GM23338 (cell line): ENCODE results near the gene ORAI3. TPM values are rescaled to one million over a fixed set of nuclear protein-coding genes. Genes with fewer than 3 reads are reported as not detected.

Experiments
- ATAC-seq: fragments of 200-7000 bp; cut with Tn5 transposase; 3 replicates; pipeline ENCODE4 v1.9.1; 2020
- DNase-seq: peaks from one replicate; pipeline ENCODE4 v3.0.0-alpha.2; 2015; ENCODE audit warnings: low spot score
- H2AFZ ChIP-seq: fragments of 200-600 bp; sonication (generic); 2 replicates; pipeline ENCODE4 v1.8.0; 2016; ENCODE audit warnings: antibody characterized with exemption, mild to moderate bottlenecking, moderate library complexity
- H3F3A ChIP-seq: fragments of 200-600 bp; sonication (generic); replicated peaks from 2 replicates; pipeline ENCODE4 v1.8.0; 2017; ENCODE audit warnings: antibody characterized with exemption, mixed run types, low read depth
- H3K27ac ChIP-seq: fragments of 200-600 bp; sonication (generic); 2 replicates; pipeline ENCODE4 v1.6.1; 2016; ENCODE audit warnings: low read depth
- H3K27me3 ChIP-seq: fragments of 200-600 bp; sonication (generic); 2 replicates; pipeline ENCODE4 v1.8.0; 2016; ENCODE audit warnings: mild to moderate bottlenecking, mixed run types, moderate library complexity; ENCODE audit not compliant: insufficient read depth
- H3K36me3 ChIP-seq: fragments of 200-600 bp; sonication (generic); 2 replicates; pipeline ENCODE4 v1.8.0; 2016; ENCODE audit warnings: mild to moderate bottlenecking; ENCODE audit not compliant: insufficient read depth
- H3K4me1 ChIP-seq: fragments of 200-600 bp; sonication (generic); 2 replicates; pipeline ENCODE4 v1.8.0; 2016; ENCODE audit warnings: mild to moderate bottlenecking, moderate library complexity; ENCODE audit not compliant: insufficient read depth
- H3K4me2 ChIP-seq: fragments of 200-600 bp; sonication (generic); 2 replicates; pipeline ENCODE4 v1.7.1; 2017; ENCODE audit warnings: mixed run types
- H3K4me3 ChIP-seq: fragments of 200-600 bp; sonication (generic); 2 replicates; pipeline ENCODE4 v1.6.1; 2016; ENCODE audit warnings: mixed run types
- H3K79me2 ChIP-seq: fragments of 200-600 bp; sonication (generic); replicated peaks from 2 replicates; pipeline ENCODE4 v1.8.0; 2017; ENCODE audit warnings: mild to moderate bottlenecking; ENCODE audit not compliant: insufficient read depth
- H3K9me2 ChIP-seq: fragments of 200-600 bp; sonication (generic); 2 replicates; pipeline ENCODE4 v1.8.0; 2017; ENCODE audit not compliant: insufficient read depth
- H4K20me1 ChIP-seq: fragments of 200-600 bp; sonication (generic); replicated peaks from 2 replicates; pipeline ENCODE4 v1.8.0; 2017; ENCODE audit warnings: mild to moderate bottlenecking; ENCODE audit not compliant: insufficient read depth
- H3K27ac Mint-ChIP-seq: 2 replicates; pipeline ENCODE4 v1.8.0; 2020; ENCODE audit warnings: inconsistent platforms, mild to moderate bottlenecking, moderate library complexity, mixed read lengths
- H3K27me3 Mint-ChIP-seq: 3 replicates; pipeline ENCODE4 v1.8.0; 2022; ENCODE audit warnings: low read depth, mild to moderate bottlenecking, moderate library complexity, mixed read lengths, inconsistent platforms; ENCODE audit not compliant: insufficient read depth, poor library complexity
- H3K36me3 Mint-ChIP-seq: 3 replicates; pipeline ENCODE4 v1.8.0; 2021; ENCODE audit warnings: low read depth, mild to moderate bottlenecking, inconsistent platforms, moderate library complexity, mixed read lengths
- H3K4me1 Mint-ChIP-seq: 3 replicates; pipeline ENCODE4 v1.8.0; 2020; ENCODE audit warnings: mild to moderate bottlenecking, inconsistent platforms, mixed read lengths
- H3K4me3 Mint-ChIP-seq: 3 replicates; pipeline ENCODE4 v1.8.0; 2021; ENCODE audit warnings: moderate library complexity, mild to moderate bottlenecking, inconsistent platforms, mixed read lengths
- H3K9me3 Mint-ChIP-seq: 3 replicates; pipeline ENCODE4 v1.8.0; 2020; ENCODE audit warnings: moderate library complexity, mild to moderate bottlenecking, inconsistent platforms, mixed read lengths
- CREB1 ChIP-seq: fragments of 250-450 bp; sonication (Bioruptor Pico); IDR thresholded peaks from 2 replicates; pipeline ENCODE4 v1.5.0; 2020; ENCODE audit warnings: low read depth, mild to moderate bottlenecking, moderate library complexity
- CTCF ChIP-seq, 2 experiments: fragments of 200-600 bp in 1 of 2; sonication (generic) in 1 of 2; conservative IDR thresholded peaks; 2 replicates each; pipeline versions ENCODE4 v1.5.1 to v1.6.1; 2016 to 2017; ENCODE audit warnings: antibody characterized with exemption in 2 of 2, low read depth in 2 of 2, mild to moderate bottlenecking in 2 of 2, moderate library complexity in 1 of 2
- ETS1 ChIP-seq: IDR thresholded peaks from 2 replicates; pipeline ENCODE4 v1.6.1; 2016; ENCODE audit warnings: antibody characterized with exemption
- EZH2 ChIP-seq: fragments of 200-600 bp; sonication (generic); IDR thresholded peaks from one replicate; pipeline ENCODE4 v1.8.0; 2017; ENCODE audit warnings: antibody characterized with exemption, mild to moderate bottlenecking, low read depth; ENCODE audit not compliant: unreplicated experiment
- EZH2phosphoT487 ChIP-seq: fragments of 200-600 bp; sonication (generic); IDR thresholded peaks from one replicate; pipeline ENCODE4 v1.8.1; 2018; ENCODE audit warnings: antibody characterized with exemption; ENCODE audit not compliant: unreplicated experiment
- JUNB ChIP-seq: IDR thresholded peaks from one replicate; pipeline ENCODE4 v1.6.1; 2016; ENCODE audit warnings: antibody characterized with exemption; ENCODE audit not compliant: unreplicated experiment
- NANOG ChIP-seq: IDR thresholded peaks from 2 replicates; pipeline ENCODE4 v1.6.1; 2016; ENCODE audit warnings: antibody characterized with exemption, borderline replicate concordance
- POLR2AphosphoS5 ChIP-seq: IDR thresholded peaks from 2 replicates; pipeline ENCODE4 v1.6.1; 2016; ENCODE audit warnings: antibody characterized with exemption, low read depth
- REST ChIP-seq: IDR thresholded peaks from one replicate; pipeline ENCODE4 v1.6.1; 2018; ENCODE audit warnings: antibody characterized with exemption; ENCODE audit not compliant: unreplicated experiment
- STAT1 ChIP-seq: IDR thresholded peaks from one replicate; pipeline ENCODE4 v1.6.1; 2016; ENCODE audit warnings: antibody characterized with exemption; ENCODE audit not compliant: unreplicated experiment
- ZNF331 ChIP-seq: fragments of 250-450 bp; sonication (Bioruptor Pico); IDR thresholded peaks from 2 replicates; pipeline ENCODE4 v1.5.0; 2020; ENCODE audit warnings: low read depth, mild to moderate bottlenecking, moderate library complexity
- ZNF462 ChIP-seq: fragments of 250-450 bp; sonication (Bioruptor Pico); IDR thresholded peaks from 2 replicates; pipeline ENCODE4 v1.5.0; 2020; ENCODE audit warnings: mild to moderate bottlenecking, moderate library complexity
- polyA plus RNA-seq: library from polyadenylated mRNA; unstranded; fragments of >200 nt; fragmentation: Nextera tagmentation; extraction: Ambion mirVana; gene quantifications from 2 replicates; pipeline ENCODE4 v1.2.1, GENCODE V29; 2016
- total RNA-seq: library from RNA; depleted of rRNA; stranded (reverse); fragments of >200 nt; shearing (Covaris generic); gene quantifications from 2 replicates; pipeline ENCODE4 v1.2.3, GENCODE V29; 2014

The ORAI3 gene
- total and polyA plus RNA-seq, 2 experiments from 2014 or later, result 6.9 to 15.9 TPM

GRCh38 chr16:30929167-30929566 lies 19.7 kb upstream of the ORAI3 start:
- no peak for ATAC-seq
- Histone ChIP-seq H3K4me3 (no peak overlapping the region), H3K27ac (no peak overlapping the region), H3K4me2 (no peak overlapping the region), H3K4me1 (peaks cover 9% of the 10 kb centered on the region; the same call in 1 of the 2 replicates), H3K79me2 (peaks cover 18% of the 10 kb centered on the region), H4K20me1 (peaks cover 4% of the 10 kb centered on the region; the same call in 1 of the 2 replicates), H2AFZ (no peak overlapping the region), H3K27me3 (no peaks in the 10 kb centered on the region), H3F3A (0 out of 2 replicates have a peak, but pooled peaks cover 5% of the 10 kb centered on the region), H3K9me2 (no peaks in the 10 kb centered on the region), H3K36me3 (peaks cover 29% of the 10 kb centered on the region)
- H3K27ac Mint-ChIP-seq, result no peak overlapping the region
- peaks cover 11% of the 10 kb centered on the region for H3K4me1 Mint-ChIP-seq
- no peak for DNase-seq
- no peaks in the 10 kb centered on the region for H3K27me3 Mint-ChIP-seq
- peaks cover 43% of the 10 kb centered on the region for H3K36me3 Mint-ChIP-seq
- no peak for TF ChIP-seq JUNB
- no peak for TF ChIP-seq STAT1
- TF ChIP-seq ZNF462 (CRISPR knock-in tag), result no peak
- no peak for TF ChIP-seq POLR2AphosphoS5
- no peak for TF ChIP-seq CREB1 (CRISPR knock-in tag)
- no peak for TF ChIP-seq ZNF331
- no peak for TF ChIP-seq NANOG
- no peak for TF ChIP-seq CTCF (conservative IDR thresholded peaks at IDR 0.05; ENCODE audit: low read depth in 2 of 2)
- TF ChIP-seq EZH2, result no peak
- no peak for TF ChIP-seq REST
- TF ChIP-seq ETS1, result no peak
- no peak for TF ChIP-seq EZH2phosphoT487
- H3K9me3 Mint-ChIP-seq, result no peaks in the 10 kb centered on the region
- H3K4me3 Mint-ChIP-seq, result no peak overlapping the region
